EL (cell line): ENCODE results near the gene SNX27.
A peak's percentile ranks its signal among the peaks of the same experiment; 100 is the strongest.
"Not testable (repeated sequence)": the region's sequence is repeated elsewhere in the genome, so short reads cannot be mapped to it uniquely, and the experiment has no call there.

Experiments used
- DNase-seq: peaks from one replicate; pipeline ENCODE4 v3.0.0-alpha.2; 2016

Gene SNX27

GRCh38 chr1:151723726-151724370 is 112.0 kb downstream of the SNX27 start:
- DNase-seq = no peak

GRCh38 chr1:151728151-151729054 is 116.6 kb downstream of the SNX27 start:
- DNase-seq = peak; percentile 27

- DNase-seq = no peak
These were observed 117.5 kb downstream of the SNX27 start for GRCh38 chr1:151729157-151729965.

- DNase-seq = no peak
These were observed 118.1 kb downstream of the SNX27 start for GRCh38 chr1:151729966-151730291.

DNA sequence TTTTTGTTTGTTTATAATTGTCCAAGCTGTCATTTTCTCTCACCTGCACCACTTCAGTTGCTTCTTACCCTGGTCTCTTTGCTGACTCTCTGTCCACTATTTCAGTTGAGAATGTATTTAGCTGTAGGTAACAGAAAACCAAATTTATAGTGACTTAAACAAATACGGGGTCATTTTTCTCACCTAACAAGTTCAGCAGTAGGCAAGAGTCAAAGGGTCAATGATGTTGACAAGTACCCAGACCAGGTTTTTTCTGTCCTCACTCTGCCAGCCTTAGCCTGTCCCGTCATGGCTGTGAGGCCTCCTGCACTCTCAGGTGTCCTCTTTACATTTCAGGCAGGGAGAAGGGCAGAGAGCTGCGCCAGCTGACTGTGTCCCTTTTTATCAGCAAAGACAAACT is 121.3 kb downstream of the SNX27 start:
- no peak for DNase-seq

- DNase-seq = not testable (repeated sequence)
These were observed 122.1 kb downstream of the SNX27 start for GRCh38 chr1:151733995-151734394.

GRCh38 chr1:151737026-151737425 is 125.2 kb downstream of the SNX27 start:
- no peak for DNase-seq

DNA sequence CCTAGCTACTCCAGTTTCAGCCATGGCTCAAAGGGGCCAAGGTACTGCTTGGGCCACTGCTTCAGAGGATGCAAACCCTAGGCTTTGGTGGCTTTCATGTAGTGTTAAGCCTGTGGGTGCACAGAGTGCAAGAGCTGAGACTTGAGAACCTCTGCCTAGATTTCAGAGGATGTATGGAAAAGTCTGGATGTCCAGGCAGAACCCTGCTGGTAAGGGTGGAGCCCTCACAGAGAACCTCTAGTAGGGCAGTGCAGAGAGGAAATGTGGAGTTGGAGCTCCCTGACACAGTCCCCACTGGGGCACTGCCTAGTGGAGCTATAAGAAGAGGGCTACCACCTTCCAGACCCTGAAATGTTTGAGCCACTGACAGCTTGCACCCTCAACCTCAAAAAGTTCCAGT is 125.6 kb downstream of the SNX27 start:
- no peak for DNase-seq

GRCh38 chr1:151739590-151740355 is 127.9 kb downstream of the SNX27 start:
- no peak for DNase-seq

- no peak for DNase-seq
These were observed 129.7 kb downstream of the SNX27 start for GRCh38 chr1:151741516-151741915.
